Breast epithelium (tissue), 4 donors: Measurements from ENCODE around the gene CPNE4. TPM values are rescaled to one million over a fixed set of nuclear protein-coding genes. Genes with fewer than 3 reads are reported as not detected.

Experiments
- DNase-seq, 2 donors: peaks; one replicate each; pipeline ENCODE4 v3.0.0-alpha.2; 2019; ENCODE audit warnings: low spot score in 2 of 2
- H3K27ac ChIP-seq, 2 donors: fragments of 200-600 bp; sonication (generic) in 1 of 2; one replicate each; pipeline ENCODE4 v1.5.1; 2016 to 2019; ENCODE audit warnings: mild to moderate bottlenecking in 1 of 2
- H3K27me3 ChIP-seq, 2 donors: fragments of 200-600 bp; sonication (generic) in 1 of 2; one replicate each; pipeline versions ENCODE4 v1.5.1 to v1.6.0; 2017 to 2019; ENCODE audit warnings: control low read depth in 1 of 2, mild to moderate bottlenecking in 1 of 2
- H3K36me3 ChIP-seq: fragments of 200-600 bp; one replicate; pipeline ENCODE4 v1.5.1; 2019
- H3K4me1 ChIP-seq, 2 donors: fragments of 200-600 bp; sonication (generic); one replicate each; pipeline ENCODE4 v1.5.1; 2016 to 2019; ENCODE audit warnings: control low read depth in 1 of 2
- H3K4me3 ChIP-seq, 3 donors: fragments of 200-600 bp; sonication (generic); 1 replicate in 2 of 3; 2 replicates in 1 of 3; pipeline ENCODE4 v1.5.1; 2016 to 2019; ENCODE audit warnings: mild to moderate bottlenecking in 3 of 3, moderate library complexity in 2 of 3
- H3K9me3 ChIP-seq, 2 donors: fragments of 200-600 bp; sonication (generic) in 1 of 2; one replicate each; pipeline ENCODE4 v1.5.1; 2016 to 2019; ENCODE audit warnings: control low read depth in 1 of 2
- POLR2A ChIP-seq: fragments of 450-650 bp; IDR thresholded peaks from one replicate; pipeline ENCODE4 v1.6.1; 2016; ENCODE audit warnings: antibody characterized with exemption, mild to moderate bottlenecking, moderate library complexity
- POLR2AphosphoS5 ChIP-seq, 3 donors: sonication (generic); formaldehyde crosslinking; IDR thresholded peaks; one replicate each; pipeline ENCODE4 v1.6.1; 2017; ENCODE audit warnings: antibody characterized with exemption in 3 of 3
- intact Hi-C: fragments of 100-400 bp; cut with DNase I; formaldehyde crosslinking; loops from one replicate; pipeline ENCODE4 v1.15.1; 2023; ENCODE audit warnings: low total_unique reads
- total RNA-seq, 3 donors: library from RNA; depleted of rRNA; stranded (reverse); fragments of >200 nt; gene quantifications; one replicate each; pipeline ENCODE4 v1.1.0, GENCODE V29; 2016
- TF ChIP-seq, protein P1 (sequence below), 3 donors: fragments of 450-650 bp; IDR thresholded peaks; one replicate each; pipeline ENCODE4 v1.5.1; 2016 to 2017; ENCODE audit warnings: antibody characterized with exemption in 3 of 3, mild to moderate bottlenecking in 3 of 3, moderate library complexity in 3 of 3

CPNE4 gene
- total RNA-seq, 3 donors from 2014 or later = 0.16 TPM; not detected in 2

GRCh38 chr3:131883711-131884407 is 151.0 kb downstream of the CPNE4 start:
- Histone ChIP-seq H3K9me3 (no peaks in the 10 kb centered on the region), H3K4me3 (no peak overlapping the region), H3K36me3 (no peaks in the 10 kb centered on the region), H3K4me1 (no peaks in the 10 kb centered on the region), H3K27me3 (no peaks in the 10 kb centered on the region), H3K27ac (no peak overlapping the region)
- TF ChIP-seq POLR2AphosphoS5 (IDR thresholded peaks at IDR 0.05) = no peak
- DNase-seq = no peak
- intact Hi-C loops = no loop called here

GRCh38 chr3:131883086-131883485 is 151.7 kb downstream of the CPNE4 start:
- no peak for TF ChIP-seq POLR2A
- no peak for TF ChIP-seq POLR2AphosphoS5 (IDR thresholded peaks at IDR 0.05)
- TF ChIP-seq, protein P1, sequence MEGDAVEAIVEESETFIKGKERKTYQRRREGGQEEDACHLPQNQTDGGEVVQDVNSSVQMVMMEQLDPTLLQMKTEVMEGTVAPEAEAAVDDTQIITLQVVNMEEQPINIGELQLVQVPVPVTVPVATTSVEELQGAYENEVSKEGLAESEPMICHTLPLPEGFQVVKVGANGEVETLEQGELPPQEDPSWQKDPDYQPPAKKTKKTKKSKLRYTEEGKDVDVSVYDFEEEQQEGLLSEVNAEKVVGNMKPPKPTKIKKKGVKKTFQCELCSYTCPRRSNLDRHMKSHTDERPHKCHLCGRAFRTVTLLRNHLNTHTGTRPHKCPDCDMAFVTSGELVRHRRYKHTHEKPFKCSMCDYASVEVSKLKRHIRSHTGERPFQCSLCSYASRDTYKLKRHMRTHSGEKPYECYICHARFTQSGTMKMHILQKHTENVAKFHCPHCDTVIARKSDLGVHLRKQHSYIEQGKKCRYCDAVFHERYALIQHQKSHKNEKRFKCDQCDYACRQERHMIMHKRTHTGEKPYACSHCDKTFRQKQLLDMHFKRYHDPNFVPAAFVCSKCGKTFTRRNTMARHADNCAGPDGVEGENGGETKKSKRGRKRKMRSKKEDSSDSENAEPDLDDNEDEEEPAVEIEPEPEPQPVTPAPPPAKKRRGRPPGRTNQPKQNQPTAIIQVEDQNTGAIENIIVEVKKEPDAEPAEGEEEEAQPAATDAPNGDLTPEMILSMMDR (IDR thresholded peaks at IDR 0.05) = no peak
- intact Hi-C loops = no loop called here
- H3K9me3 ChIP-seq = no peaks in the 10 kb centered on the region
- H3K4me3 ChIP-seq = no peak overlapping the region
- no peak for DNase-seq
- H3K36me3 ChIP-seq = no peaks in the 10 kb centered on the region
- H3K27me3 ChIP-seq = no peaks in the 10 kb centered on the region
- no peak overlapping the region for H3K27ac ChIP-seq
- no peaks in the 10 kb centered on the region for H3K4me1 ChIP-seq

DNA sequence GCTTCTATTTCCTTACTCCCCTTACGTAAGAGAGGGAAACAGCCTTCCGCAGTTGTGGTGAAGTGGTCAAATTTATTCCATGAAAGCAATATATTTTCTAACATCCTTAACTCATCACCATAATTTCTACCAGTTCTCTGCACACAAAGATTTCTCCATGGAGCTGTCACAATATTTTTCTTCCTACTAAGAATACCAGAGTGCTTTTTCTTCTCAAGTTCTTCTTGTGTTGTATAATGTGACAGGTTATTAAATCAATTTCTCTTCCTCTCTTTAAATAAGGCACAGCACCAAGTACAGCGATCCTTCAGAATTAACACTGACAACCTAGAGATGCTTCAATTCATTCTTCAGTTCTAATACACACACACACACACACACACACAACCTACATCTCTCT is 153.0 kb downstream of the CPNE4 start:
- intact Hi-C loops = no loop called here
- no peaks in the 10 kb centered on the region for H3K4me1 ChIP-seq

DNA sequence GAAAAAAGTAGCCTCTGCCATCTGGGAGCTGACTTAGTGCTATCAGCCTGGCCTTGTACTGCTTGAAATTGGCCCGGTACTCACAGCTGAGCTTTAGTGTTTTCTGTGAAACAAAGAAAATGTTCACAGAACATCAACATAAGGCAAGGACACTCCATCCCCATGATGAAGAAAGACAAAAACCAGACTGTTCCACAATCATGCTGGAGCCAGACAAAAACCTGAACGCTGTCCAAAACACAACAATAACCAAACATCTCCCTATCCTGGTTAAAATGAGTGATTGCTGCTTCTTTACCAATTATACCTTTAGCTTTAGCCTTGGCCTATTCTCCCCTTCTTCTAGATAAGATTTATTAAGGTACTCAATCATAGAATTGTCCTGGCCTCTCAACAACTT is 153.9 kb downstream of the CPNE4 start:
- intact Hi-C loops = no loop called here
- Histone ChIP-seq H3K4me1 (no peaks in the 10 kb centered on the region), H3K4me3 (no peak overlapping the region), H3K36me3 (no peaks in the 10 kb centered on the region), H3K27ac (no peak overlapping the region), H3K9me3 (no peaks in the 10 kb centered on the region), H3K27me3 (no peaks in the 10 kb centered on the region)
- TF ChIP-seq POLR2A = no peak
- no peak for TF ChIP-seq POLR2AphosphoS5 (IDR thresholded peaks at IDR 0.05)
- TF ChIP-seq, protein P1 (IDR thresholded peaks at IDR 0.05) = no peak
- DNase-seq = no peak

More for the DNA sequence above, 153.0 kb downstream of the CPNE4 start:
- no peaks in the 10 kb centered on the region for H3K27me3 ChIP-seq
- TF ChIP-seq POLR2AphosphoS5 (IDR thresholded peaks at IDR 0.05) (no peak), POLR2A (no peak)
- TF ChIP-seq, protein P1 (IDR thresholded peaks at IDR 0.05) = no peak
- no peak for DNase-seq
- H3K4me3 ChIP-seq = no peak overlapping the region
- no peaks in the 10 kb centered on the region for H3K9me3 ChIP-seq
- H3K36me3 ChIP-seq = no peaks in the 10 kb centered on the region
- H3K27ac ChIP-seq = no peak overlapping the region

DNA sequence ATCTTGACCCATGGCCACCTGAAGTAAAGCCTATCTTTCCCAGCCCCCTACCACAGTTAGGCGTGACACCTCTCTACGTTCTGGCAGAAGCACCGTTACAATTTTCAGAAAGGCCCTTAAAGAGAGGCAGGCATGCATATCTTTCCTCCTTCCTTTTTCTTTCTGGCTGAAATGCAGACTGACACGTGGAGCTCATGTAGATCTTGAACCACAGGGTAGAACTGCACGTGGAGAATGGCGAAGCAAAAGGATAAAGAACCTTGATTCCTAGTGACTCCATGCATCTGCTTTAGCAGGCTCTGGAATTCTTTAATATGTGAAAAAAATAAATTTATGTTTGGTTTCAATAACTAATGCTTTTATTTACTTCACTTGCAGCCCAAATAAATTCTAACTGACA is 166.6 kb downstream of the CPNE4 start:
- no peak for TF ChIP-seq POLR2AphosphoS5 (IDR thresholded peaks at IDR 0.05)
- TF ChIP-seq, protein P1 (IDR thresholded peaks at IDR 0.05) = no peak
- no peak for TF ChIP-seq POLR2A
- intact Hi-C loops = no loop called here

More for the DNA sequence above, 166.6 kb downstream of the CPNE4 start:
- H3K4me1 ChIP-seq = no peaks in the 10 kb centered on the region
- no peaks in the 10 kb centered on the region for H3K9me3 ChIP-seq
- H3K27me3 ChIP-seq = no peaks in the 10 kb centered on the region
- DNase-seq = no peak
- no peak overlapping the region for H3K4me3 ChIP-seq
- H3K27ac ChIP-seq = no peak overlapping the region
- H3K36me3 ChIP-seq = no peaks in the 10 kb centered on the region
